Esophagus (tissue), 2 donors: Measurements from ENCODE around the gene BORCS5. TPM values are rescaled to one million over a fixed set of nuclear protein-coding genes. Genes with fewer than 3 reads are reported as not detected.

ENCODE experiments used
- H3K27ac ChIP-seq, 2 donors: one replicate each; pipeline ENCODE4 v1.5.1; 2013; ENCODE audit warnings: low read depth in 2 of 2, mild to moderate bottlenecking in 2 of 2, inconsistent platforms in 1 of 2, low read length in 1 of 2, moderate library complexity in 1 of 2
- H3K27me3 ChIP-seq, 2 donors: one replicate each; pipeline ENCODE4 v1.6.1; 2013; ENCODE audit warnings: low read length in 2 of 2, control low read depth in 1 of 2, mild to moderate bottlenecking in 1 of 2; ENCODE audit not compliant: insufficient read depth in 2 of 2, control insufficient read depth in 1 of 2
- H3K36me3 ChIP-seq, 2 donors: one replicate each; pipeline ENCODE4 v1.6.1; 2013; ENCODE audit warnings: low read length in 1 of 2; ENCODE audit not compliant: control insufficient read depth in 2 of 2, insufficient read depth in 2 of 2
- H3K4me1 ChIP-seq, 2 donors: one replicate each; pipeline ENCODE4 v1.6.1; 2013; ENCODE audit warnings: low read length in 1 of 2; ENCODE audit not compliant: control insufficient read depth in 2 of 2, insufficient read depth in 2 of 2
- H3K4me3 ChIP-seq, 2 donors: one replicate each; pipeline ENCODE4 v1.5.1; 2013; ENCODE audit warnings: low read length in 2 of 2, mild to moderate bottlenecking in 2 of 2, low read depth in 1 of 2, moderate library complexity in 1 of 2
- H3K9me3 ChIP-seq, 2 donors: one replicate each; pipeline ENCODE4 v1.6.1; 2013; ENCODE audit warnings: mild to moderate bottlenecking in 2 of 2, low read depth in 1 of 2, low read length in 1 of 2, moderate library complexity in 1 of 2; ENCODE audit not compliant: control insufficient read depth in 2 of 2, insufficient read depth in 1 of 2
- WGBS, 2 donors: extraction: QIAGEN DNeasy Blood & Tissue Kit; methylation state at CpG; one replicate each; pipeline ENCODE4 v1.1.7; 2013; 5-methylcytosine and 5-hydroxymethylcytosine counted together
- polyA plus RNA-seq, 2 donors: library from polyadenylated mRNA; stranded (reverse); fragments of 200-250 nt; gene quantifications; one replicate each; pipeline ENCODE4 v1.2.3, GENCODE V29; 2013
- donor health status: healthy with polysubstance abuse.
- donor health status: Bipolar disorder and iron deficiency.

BORCS5 gene
- polyA plus RNA-seq, 2 donors: 2.6 to 11.1 TPM

DNA sequence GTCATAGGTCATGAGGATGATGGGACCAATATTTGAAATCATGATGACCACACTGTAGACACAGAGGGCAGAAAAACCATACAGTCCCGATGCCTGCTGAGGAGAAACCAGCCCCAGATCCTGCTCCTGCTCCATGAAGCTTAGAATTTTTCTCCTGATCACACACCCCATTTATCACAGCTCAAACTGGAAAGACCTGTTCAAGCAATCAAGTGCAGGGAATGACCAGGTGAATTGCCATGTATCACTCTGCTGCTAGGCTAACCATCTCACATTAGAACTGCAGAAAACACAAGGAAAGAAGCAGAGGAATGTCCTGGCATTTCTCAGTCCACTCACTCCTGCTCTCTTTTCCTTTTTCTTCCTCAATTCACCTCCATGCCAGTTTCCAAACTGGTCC, 25.0 kb upstream of the BORCS5 start:
- H3K4me3 ChIP-seq: no peak overlapping the region
- 55 to 64% methylated on average over 1 of the region's 1 CpG for WGBS, 2 donors
- H3K36me3 ChIP-seq: peaks cover 3 to 4% of the 10 kb centered on the region in 2 donors
- peaks cover 3 to 11% of the 10 kb centered on the region in 2 donors for H3K4me1 ChIP-seq
- no peaks in the 10 kb centered on the region for H3K27me3 ChIP-seq
- H3K27ac ChIP-seq: peak overlapping the region in 1 of 2 donors; percentile 17
- no peaks in the 10 kb centered on the region for H3K9me3 ChIP-seq

GRCh38 chr12:12333407-12334366, 23.2 kb upstream of the BORCS5 start:
- no peak overlapping the region for H3K4me3 ChIP-seq
- WGBS, 2 donors: 50 to 58% methylated on average over 12 of the region's 12 CpGs
- no peaks in the 10 kb centered on the region for H3K27me3 ChIP-seq
- no peaks in the 10 kb centered on the region for H3K9me3 ChIP-seq
- H3K36me3 ChIP-seq: peaks cover 3 to 4% of the 10 kb centered on the region in 2 donors
- H3K4me1 ChIP-seq: peaks cover 3 to 11% of the 10 kb centered on the region in 2 donors
- peak overlapping the region in 1 of 2 donors; percentile 40 for H3K27ac ChIP-seq

GRCh38 chr12:12334367-12335040, 22.4 kb upstream of the BORCS5 start:
- Histone ChIP-seq H3K36me3 (peaks cover 3 to 4% of the 10 kb centered on the region in 2 donors), H3K27ac (no peak overlapping the region), H3K9me3 (no peaks in the 10 kb centered on the region), H3K4me1 (peaks cover 3 to 11% of the 10 kb centered on the region in 2 donors), H3K4me3 (no peak overlapping the region), H3K27me3 (no peaks in the 10 kb centered on the region)
- 29 to 30% methylated on average over 10 of the region's 10 CpGs for WGBS, 2 donors

GRCh38 chr12:12336049-12336411, 20.8 kb upstream of the BORCS5 start:
- Histone ChIP-seq H3K27me3 (no peaks in the 10 kb centered on the region), H3K36me3 (peaks cover 0 to 5% of the 10 kb centered on the region in 2 donors), H3K27ac (no peak overlapping the region), H3K9me3 (no peaks in the 10 kb centered on the region), H3K4me3 (no peak overlapping the region), H3K4me1 (peaks cover 3 to 11% of the 10 kb centered on the region in 2 donors)
- 78 to 82% methylated on average over 5 of the region's 5 CpGs for WGBS, 2 donors

DNA sequence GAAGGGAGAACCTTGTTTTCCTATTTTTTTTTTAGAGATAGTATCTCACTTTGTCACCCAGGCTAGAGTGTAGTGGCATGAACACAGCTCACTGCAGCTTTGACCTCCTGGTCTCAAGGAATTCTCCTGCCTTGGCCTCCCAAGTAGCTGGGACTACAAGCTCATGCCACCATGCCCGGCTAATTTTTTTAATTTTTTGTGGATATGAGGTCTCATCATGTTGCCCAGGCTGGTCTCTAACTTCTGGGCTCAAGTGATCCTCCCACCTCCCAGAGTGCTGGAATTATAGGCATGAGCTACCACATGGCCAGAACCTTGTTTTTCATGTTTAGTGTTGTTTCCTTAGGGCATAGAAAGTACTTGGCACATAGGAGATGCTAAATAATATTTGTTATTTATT, 20.4 kb upstream of the BORCS5 start:
- Histone ChIP-seq H3K27me3 (no peaks in the 10 kb centered on the region), H3K4me1 (peaks cover 3 to 9% of the 10 kb centered on the region in 2 donors), H3K36me3 (peaks cover 0 to 5% of the 10 kb centered on the region in 2 donors), H3K9me3 (no peaks in the 10 kb centered on the region), H3K4me3 (no peak overlapping the region), H3K27ac (no peak overlapping the region)
- WGBS, 2 donors: 90 to 93% methylated on average over 1 of the region's 1 CpG

DNA sequence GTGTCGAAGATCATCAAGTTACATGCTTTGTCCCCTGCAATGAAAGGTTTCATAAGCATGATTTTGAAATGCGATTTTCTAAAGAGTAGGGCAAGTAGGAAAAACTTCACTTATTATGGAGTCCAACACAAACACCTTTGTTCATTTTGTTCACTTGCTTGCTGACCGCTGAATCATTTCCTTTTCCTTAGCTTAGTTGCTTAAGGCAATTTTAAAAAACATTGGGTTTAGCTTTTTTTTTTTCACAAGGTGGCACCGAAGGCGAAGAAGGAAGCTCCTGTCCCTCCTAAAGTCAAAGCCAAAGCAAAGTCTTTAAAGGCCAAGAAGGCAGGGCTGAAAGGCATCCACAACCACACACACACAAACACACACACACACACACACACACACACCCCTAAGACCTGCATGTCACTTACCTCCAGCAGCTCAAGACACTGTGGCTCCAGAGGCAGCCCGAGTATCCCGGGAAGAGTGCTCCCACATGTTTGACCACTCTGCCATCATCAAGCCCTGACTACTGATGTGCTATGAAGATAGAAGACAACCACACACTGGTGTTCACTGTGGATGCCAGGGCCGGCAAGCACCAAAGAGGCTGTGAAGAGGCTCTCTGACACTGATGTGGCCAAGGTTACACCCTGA, 18.2 kb upstream of the BORCS5 start:
- peaks cover 3% of the 10 kb centered on the region in 2 donors for H3K4me1 ChIP-seq
- H3K9me3 ChIP-seq: no peaks in the 10 kb centered on the region
- peaks cover 0 to 7% of the 10 kb centered on the region in 2 donors for H3K36me3 ChIP-seq
- peak overlapping the region in 1 of 2 donors; percentile 59 for H3K27ac ChIP-seq
- no peaks in the 10 kb centered on the region for H3K27me3 ChIP-seq
- 71 to 74% methylated on average over 8 of the region's 8 CpGs for WGBS, 2 donors
- H3K4me3 ChIP-seq: no peak overlapping the region

GRCh38 chr12:12349711-12350665, 6.9 kb upstream of the BORCS5 start, which contains the start of gene MANSC1:
Gene MANSC1 (minus strand): TSS chr12:12350242. CDS start chr12:12343314, 6,928 bp downstream.
- 1% methylated on average over 47 to 68 of the region's 68 CpGs for WGBS, 2 donors
- H3K9me3 ChIP-seq: no peaks in the 10 kb centered on the region

GRCh38 chr12:12350868-12351463, 5.9 kb upstream of the BORCS5 start:
- Histone ChIP-seq H3K27ac (peak overlapping the region; percentile 35 to 66), H3K4me3 (no peak overlapping the region)

More at GRCh38 chr12:12349711-12350665, 6.9 kb upstream of the BORCS5 start, which contains the start of gene MANSC1:
- Histone ChIP-seq H3K36me3 (peaks cover 0 to 3% of the 10 kb centered on the region in 2 donors), H3K27ac (peak within 1 kb of the TSS; percentile 91 to 96), H3K4me1 (no peaks in the 10 kb centered on the region), H3K4me3 (peak within 1 kb of the TSS; percentile 79 to 82), H3K27me3 (no peaks in the 10 kb centered on the region)

More at GRCh38 chr12:12350868-12351463, 5.9 kb upstream of the BORCS5 start:
- Histone ChIP-seq H3K27me3 (no peaks in the 10 kb centered on the region), H3K4me1 (no peaks in the 10 kb centered on the region), H3K9me3 (no peaks in the 10 kb centered on the region), H3K36me3 (peaks cover 0 to 3% of the 10 kb centered on the region in 2 donors)
- WGBS, 2 donors: 48 to 55% methylated on average over 3 of the region's 3 CpGs
